Epithelial cell of proximal tubule (primary cell): ENCODE data around the gene CREBZF. TPM values are rescaled to one million over a fixed set of nuclear protein-coding genes. Genes with fewer than 3 reads are reported as not detected.

Experiments
- DNase-seq: peaks from one replicate; pipeline ENCODE4 v3.0.0-alpha.2; 2011; ENCODE audit warnings: low read depth
- H3K4me3 ChIP-seq: 2 replicates; pipeline ENCODE4 v1.5.1; 2011; ENCODE audit warnings: low read depth, mild to moderate bottlenecking, low read length
- CTCF ChIP-seq: conservative IDR thresholded peaks from 2 replicates; pipeline ENCODE4 v1.5.1; 2012; ENCODE audit warnings: low read depth, mild to moderate bottlenecking, low read length
- total RNA-seq: library from RNA; depleted of rRNA; stranded (reverse); fragments of >200 nt; gene quantifications from 2 replicates; pipeline ENCODE4 v1.2.3, GENCODE V29; 2015

Gene CREBZF
- total RNA-seq: 20.6 and 24.7 TPM in 2 replicates

DNA sequence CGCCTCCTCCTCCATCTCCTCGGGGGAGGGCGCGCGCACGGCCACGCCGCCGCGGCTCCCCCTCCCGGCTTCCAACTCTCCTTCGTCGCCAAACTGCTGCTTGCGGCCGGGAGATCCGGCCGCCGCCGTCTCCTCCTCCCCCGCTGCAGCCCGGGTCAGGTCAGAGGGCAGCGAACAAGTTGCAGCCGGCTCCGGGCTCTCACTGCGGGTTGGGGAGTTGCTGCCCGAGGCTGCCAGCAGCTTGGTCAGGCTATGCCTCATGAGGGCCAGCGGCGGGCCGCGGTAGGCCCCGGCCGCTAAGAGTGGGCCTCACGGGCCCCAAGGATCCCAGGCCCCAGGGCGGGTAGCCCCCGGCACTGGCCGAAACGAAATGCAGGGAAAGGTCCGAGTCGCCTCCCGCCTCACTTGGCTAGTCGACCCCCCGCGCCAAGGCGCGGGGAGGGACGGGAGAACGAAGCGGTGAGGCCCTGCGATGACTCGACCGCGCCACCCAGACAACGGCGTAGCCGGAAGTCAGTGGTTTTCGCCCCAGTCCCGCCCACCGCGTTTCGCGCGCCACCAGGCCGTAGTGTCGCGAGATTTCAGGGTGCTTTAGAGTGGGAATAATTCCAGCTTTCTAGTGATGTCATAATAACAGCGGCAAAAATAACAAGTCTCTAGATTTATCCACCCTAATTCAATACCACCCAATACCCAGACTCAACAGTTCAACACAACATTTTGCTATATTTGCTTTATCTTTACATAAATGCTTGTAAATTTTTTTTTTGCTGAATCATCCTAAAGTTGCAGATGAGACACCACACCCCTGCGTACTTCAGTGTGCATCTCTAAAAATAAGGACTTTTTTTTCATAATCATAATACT is at the start of gene CREBZF:
TSS of gene CREBZF (minus strand) at position 515 of the 867 bp plus-strand sequence. CDS start at position 261, 254 bp downstream.
- peak; percentile 1 for TF ChIP-seq CTCF
- DNase-seq: peak; percentile 59
- H3K4me3 ChIP-seq: peak within 1 kb of the TSS; percentile 90

DNA sequence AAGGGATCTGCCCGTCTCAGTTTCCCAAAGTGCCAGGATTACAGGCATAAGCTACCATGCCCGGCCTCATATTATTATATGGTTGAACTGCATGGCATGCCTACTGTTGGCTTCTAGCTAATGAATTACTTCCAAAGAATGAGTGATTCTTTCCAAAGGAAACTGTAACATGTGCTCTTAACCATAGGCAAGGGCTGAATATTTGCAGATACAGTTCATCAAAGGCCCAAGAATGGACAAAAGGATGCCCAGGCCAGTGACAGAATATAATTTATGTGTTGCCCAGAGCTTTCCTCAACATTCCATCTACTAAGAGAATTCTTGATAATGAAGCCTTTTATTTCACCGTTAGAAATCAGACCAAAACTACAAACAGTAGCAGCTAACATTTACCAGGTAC is 48.0 kb upstream of the CREBZF start:
- no peak for TF ChIP-seq CTCF
- no peak overlapping the region for H3K4me3 ChIP-seq
- DNase-seq: no peak

- DNase-seq: no peak
- TF ChIP-seq CTCF: no peak
- H3K4me3 ChIP-seq: no peak overlapping the region
Observed at GRCh38 chr11:85710917-85711316, 46.0 kb upstream of the CREBZF start.

GRCh38 chr11:85709941-85710702 is 45.2 kb upstream of the CREBZF start:
- DNase-seq: no peak
- TF ChIP-seq CTCF: no peak
- H3K4me3 ChIP-seq: no peak overlapping the region

DNA sequence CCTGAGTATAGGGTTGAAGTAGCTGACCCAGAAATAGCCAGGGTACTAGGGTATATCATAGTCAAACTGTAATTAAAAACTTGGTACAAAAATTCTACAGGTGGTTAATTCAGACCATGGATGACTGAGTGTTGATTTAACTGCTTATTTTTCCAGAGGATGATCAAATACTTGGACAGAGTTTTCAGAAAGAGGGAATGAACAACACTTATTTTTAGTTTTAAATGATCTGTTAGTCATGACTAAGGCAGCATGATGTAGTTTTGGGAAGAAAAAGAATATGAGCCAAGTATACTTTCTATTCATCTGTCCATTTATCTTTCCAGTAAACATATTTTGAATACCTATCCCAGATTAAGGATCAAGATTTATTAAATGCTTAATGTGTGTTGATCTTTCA is 40.9 kb upstream of the CREBZF start:
- TF ChIP-seq CTCF: no peak
- no peak for DNase-seq
- H3K4me3 ChIP-seq: no peak overlapping the region

DNA sequence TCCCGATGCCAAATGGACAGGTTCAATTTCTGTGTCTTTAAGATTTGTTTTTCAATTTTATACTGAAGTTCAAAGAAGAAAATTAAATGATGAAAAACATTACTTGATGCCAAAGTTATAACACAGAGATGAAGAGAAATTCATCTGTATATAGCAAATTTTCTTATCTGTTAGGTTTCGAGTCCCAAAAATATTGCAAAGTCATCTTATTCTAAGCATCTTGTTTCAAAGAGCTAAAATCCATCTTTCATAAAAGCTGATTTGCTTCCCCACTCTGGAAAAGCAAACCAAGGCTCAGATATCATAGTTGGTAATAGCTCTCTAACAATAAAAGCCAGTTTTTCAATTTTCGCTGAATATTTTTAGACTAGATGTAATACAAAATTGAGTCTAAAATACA is 40.0 kb upstream of the CREBZF start:
- no peak overlapping the region for H3K4me3 ChIP-seq
- DNase-seq: no peak
- TF ChIP-seq CTCF: no peak
